ENCODE measurements around the gene NCAN. TPM values are rescaled to one million over a fixed set of nuclear protein-coding genes. Genes with fewer than 3 reads are reported as not detected.

Gene NCAN
- total RNA-seq, 1 donor from 2014 or later = not detected

DNA sequence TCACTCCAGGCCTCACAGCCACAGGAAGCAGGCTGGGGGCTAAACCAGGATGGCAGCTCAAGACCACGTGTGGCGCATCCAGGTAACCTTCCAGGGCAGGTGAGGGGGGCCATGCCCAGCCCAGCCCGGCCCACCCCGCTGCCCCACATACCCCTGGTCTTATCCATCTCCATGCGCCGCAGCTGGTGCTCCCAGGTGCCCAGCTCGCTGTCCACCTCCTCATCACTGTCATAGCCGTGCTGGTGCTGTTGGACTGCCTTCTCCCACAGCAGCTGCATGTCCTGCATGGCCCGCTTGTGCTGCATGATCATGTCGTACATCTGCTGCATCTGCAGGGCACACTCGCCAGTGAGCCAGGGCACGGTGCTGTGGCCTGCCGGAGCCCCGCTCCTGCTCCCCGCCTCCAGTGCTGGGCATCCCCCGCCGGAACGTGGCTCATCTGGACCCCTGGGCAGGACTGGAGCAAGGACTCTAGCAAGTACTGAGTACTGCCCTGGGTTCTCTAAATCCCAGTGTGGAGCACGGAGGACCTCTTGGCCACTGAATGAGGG lies 67.4 kb downstream of the NCAN start:
- DNase-seq (ENCODE audit: low read depth) = no peak

- no peak for DNase-seq (ENCODE audit: low read depth)
Measured at GRCh38 chr19:19279853-19280252, 68.1 kb downstream of the NCAN start.

DNA sequence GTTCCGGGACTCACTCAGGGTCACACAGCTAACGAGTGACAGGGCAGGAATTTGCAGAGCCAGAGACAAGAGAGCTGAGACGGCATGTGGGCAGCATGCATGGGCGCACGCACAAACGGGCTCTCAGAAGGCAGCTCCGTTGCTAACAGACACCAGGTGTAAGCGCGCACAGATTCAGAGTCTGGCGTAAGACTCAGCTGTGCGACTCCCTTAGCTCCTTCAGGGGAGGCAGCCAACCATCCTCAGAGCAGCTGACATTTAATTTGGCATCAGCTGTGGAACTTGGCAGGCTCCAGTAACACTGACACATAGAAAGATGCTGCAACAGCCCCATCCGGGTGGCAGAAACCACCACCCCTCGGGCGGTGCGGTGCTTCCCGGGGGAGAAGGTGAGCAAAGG lies 68.8 kb downstream of the NCAN start:
- DNase-seq (ENCODE audit: low read depth) = peak; percentile 81

DNA sequence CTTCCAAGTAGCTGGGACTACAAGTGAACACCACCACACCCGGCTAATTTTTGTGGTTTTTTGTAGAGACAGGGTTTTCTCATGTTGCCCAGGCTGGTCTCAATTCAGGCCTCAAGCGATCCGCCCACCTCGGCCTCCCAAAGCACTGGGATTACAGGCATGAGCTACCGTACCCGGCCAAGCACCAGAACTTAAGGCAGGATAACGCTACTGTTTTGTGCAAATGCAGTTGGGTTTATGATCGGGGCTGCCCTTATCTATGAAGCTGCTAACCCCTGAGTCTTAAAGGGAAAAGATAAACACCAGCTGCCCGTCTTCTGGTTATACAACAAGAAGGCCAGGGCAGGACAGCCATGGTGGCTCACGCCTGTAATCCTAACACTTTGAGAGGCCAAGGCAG lies 73.9 kb downstream of the NCAN start:
- no peak for DNase-seq (ENCODE audit: low read depth)

DNA sequence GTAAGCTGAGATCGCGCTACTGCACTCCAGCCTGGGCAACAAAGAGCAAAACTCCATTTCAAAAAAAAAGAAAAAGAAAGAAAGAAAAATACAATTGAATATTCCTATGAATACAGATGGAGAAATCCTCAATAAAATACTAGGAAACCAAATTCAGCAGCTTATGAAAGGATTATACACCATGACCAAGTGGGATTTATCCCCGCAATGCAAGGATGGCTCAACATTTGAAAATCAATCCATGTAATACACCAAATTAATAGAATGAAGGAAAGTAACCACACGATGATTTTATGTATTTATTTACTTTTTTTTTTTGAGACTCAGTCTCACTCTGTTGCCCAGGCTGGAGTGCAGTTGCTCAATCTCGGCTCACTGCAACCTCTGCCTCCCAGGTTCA lies 80.8 kb downstream of the NCAN start:
- no peak for DNase-seq (ENCODE audit: low read depth)

- no peak for DNase-seq (ENCODE audit: low read depth)
Measured at GRCh38 chr19:19294914-19295313, 83.2 kb downstream of the NCAN start.

DNA sequence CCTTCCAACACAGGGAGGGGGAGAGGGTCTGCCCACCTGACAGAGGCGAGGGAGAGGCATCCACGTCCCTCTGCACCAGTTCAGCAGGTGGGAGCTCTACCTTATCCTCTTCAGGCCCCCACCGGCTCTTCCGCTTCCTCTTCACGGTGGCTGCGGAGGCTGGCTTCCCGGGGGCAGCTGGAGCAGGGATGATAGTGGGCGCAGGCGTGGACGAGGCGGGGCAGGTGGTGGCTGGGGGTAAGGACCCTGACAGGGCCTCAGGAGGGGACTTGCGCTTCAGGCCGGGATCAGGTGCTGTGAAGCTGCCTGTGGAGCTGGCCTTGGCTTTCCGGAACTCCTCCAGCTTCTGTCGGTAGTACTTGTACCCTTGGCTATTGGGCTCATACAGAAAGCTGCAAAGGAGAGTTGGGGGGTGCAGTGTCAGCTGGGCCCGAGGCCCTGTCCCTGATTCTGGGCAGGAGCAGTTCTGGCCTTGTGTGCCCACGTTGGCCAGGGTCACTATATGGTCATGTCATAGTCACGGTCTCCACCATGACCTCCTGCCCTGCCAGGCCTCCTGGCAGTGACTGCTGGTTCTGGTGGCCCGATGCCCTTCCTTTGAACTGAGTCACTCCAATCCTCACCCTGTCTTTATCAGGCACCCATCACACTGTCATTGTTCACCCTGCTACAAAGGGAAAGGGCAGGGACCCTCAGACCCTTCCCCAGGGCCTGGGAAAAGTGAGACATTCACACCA lies 85.4 kb downstream of the NCAN start:
- no peak for DNase-seq (ENCODE audit: low read depth)

DNA sequence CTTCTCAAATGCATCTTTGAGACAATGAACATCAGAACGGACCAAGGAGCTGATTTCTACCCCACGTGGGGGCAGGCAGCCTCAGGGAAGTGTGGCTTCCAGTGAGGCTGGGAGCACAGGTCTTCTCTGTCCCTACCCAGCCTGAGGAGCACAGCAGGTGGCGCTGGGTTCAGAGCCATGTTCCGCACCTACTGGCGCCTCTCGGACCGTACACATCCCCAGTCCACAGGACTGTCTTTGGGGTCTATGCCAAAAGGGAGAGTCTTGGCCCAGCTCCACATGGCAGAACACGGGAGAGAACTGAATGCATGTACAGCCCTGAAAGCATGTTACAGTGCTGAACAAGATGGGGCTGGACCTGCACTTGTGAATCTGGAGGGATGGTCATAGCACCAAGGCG lies 86.0 kb downstream of the NCAN start:
- DNase-seq (ENCODE audit: low read depth) = no peak

DNA sequence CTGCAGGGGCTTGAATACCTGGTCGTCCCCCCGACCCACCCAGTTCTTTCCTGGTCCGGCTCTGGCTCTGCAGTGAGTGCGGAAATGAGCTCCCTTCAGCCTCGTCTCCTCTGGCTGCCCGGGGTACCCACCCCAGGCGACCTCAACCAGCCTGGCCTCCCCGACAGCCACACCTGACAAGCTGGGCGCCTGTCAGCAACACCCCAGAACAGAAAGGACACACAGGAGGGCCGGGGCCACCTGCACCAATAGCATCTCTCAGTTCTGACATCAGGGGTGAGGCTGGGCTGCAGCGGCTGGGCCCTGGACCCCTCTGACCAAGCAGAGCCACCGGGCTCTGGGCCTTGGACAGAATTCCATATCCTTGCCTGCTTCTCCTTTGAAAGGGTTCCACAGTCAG lies 88.9 kb downstream of the NCAN start:
- DNase-seq (ENCODE audit: low read depth) = no peak

Other genes starting within 250 kb of the NCAN start
- 90.9 and 101 TPM in 2 replicates for gene SUGP2, start 178.4 kb upstream of the NCAN start, total RNA-seq
- 51.4 and 55.8 TPM in 2 replicates for gene ARMC6, start 178.4 kb upstream of the NCAN start, total RNA-seq
- gene SLC25A42, start 148.0 kb upstream of the NCAN start, total RNA-seq = 24.6 and 28.1 TPM in 2 replicates
- 38.0 and 48.0 TPM in 2 replicates for gene TMEM161A, start 73.5 kb upstream of the NCAN start, total RNA-seq
- not detected in 2 replicates for gene MEF2B, start 41.7 kb upstream of the NCAN start, total RNA-seq
- gene BORCS8, start 19.8 kb upstream of the NCAN start, total RNA-seq = 12.7 and 15.4 TPM in 2 replicates
- 46.4 and 55.4 TPM in 2 replicates for gene RFXANK, start 19.7 kb upstream of the NCAN start, total RNA-seq
- 6.9 and 9.7 TPM in 2 replicates for gene NR2C2AP, start 8.5 kb upstream of the NCAN start, total RNA-seq
- 0.13 and 0.21 TPM in 2 replicates for gene TM6SF2, start 61.3 kb downstream of the NCAN start, total RNA-seq
- 32.6 and 36.4 TPM in 2 replicates for gene SUGP1, start 108.6 kb downstream of the NCAN start, total RNA-seq
- 32.0 and 40.3 TPM in 2 replicates for gene MAU2, start 108.9 kb downstream of the NCAN start, total RNA-seq
- 49.5 and 65.8 TPM in 2 replicates for gene GATAD2A, start 193.7 kb downstream of the NCAN start, total RNA-seq